Effector CD4-positive, alpha-beta T cell (primary cell): Measurements from ENCODE around the gene ODC1.

Source experiments
- DNase-seq: peaks from one replicate; pipeline ENCODE4 v3.0.0-alpha.2; 2020

The ODC1 gene

DNA sequence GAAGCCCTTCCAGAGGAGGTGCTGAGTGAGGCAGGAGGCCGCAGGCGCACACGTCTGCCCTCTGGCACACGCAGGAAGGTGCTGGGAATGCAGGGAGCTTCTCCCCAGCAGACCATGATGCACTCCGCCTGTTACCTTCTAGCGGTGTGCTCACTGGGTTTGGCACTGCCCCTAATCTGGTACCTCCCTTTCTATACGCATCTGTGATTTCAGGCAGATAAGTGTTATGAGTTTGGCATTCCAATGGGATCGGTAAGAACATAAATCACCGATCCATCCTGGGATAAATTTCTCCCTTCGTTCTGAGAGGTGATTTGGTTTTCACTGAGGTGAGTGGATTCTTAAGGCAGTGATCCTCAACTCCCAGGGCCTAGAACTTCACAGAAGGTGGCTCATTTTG lies 34.6 kb downstream of the ODC1 start:
- DNase-seq = no peak

- DNase-seq = no peak
Measured at GRCh38 chr2:10412380-10412779, 35.7 kb downstream of the ODC1 start.

GRCh38 chr2:10411557-10411956 lies 36.6 kb downstream of the ODC1 start:
- DNase-seq = no peak

GRCh38 chr2:10410823-10411437 lies 37.2 kb downstream of the ODC1 start:
- no peak for DNase-seq

- DNase-seq = no peak
Measured at GRCh38 chr2:10410001-10410822, 37.9 kb downstream of the ODC1 start.

- DNase-seq = peak; percentile 77
Measured at GRCh38 chr2:10408649-10409579, 39.2 kb downstream of the ODC1 start.

DNA sequence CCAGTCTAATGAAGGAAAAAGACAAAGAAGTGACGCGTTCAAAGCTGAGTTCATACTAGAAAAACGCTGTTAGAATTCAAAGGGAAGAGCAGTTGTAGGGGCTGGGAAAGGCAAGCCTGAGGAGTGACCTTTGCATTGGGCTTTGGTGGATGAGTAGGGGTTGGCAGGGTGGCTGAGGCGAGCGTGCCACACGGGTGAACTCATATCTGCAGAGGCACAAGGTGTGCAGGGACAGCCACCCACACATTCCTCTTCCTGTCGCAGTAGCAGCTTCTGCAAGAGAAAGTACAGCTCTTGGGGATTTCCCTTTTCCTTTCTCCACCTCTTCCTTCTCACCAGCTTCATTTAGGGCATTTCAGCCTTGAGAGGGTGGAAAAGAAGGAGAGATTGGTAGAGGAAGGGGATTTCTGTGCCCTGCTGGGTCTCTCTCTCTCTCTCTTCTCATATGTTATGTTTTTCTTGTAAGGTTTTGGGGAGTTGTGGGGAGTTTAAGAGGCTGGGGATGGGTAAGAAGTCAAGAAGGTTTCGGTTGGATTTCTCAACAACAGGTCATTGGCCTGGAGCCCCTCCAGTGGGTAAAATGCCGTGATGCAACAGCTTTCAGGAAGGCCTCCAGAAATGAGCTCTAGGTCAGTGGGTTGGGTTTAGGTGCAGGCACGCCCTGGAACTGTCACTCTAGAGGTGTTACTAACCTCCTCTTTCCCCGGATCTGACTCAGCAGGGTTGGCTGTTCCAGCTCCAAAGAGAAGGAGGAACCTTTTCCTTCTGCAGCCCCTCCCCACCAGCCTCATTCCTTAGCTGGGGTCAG lies 40.1 kb downstream of the ODC1 start:
- peak; percentile 41 for DNase-seq

- no peak for DNase-seq
Measured at GRCh38 chr2:10407432-10407831, 40.7 kb downstream of the ODC1 start.

GRCh38 chr2:10406491-10407188 lies 41.5 kb downstream of the ODC1 start:
- DNase-seq = no peak

GRCh38 chr2:10406016-10406415 lies 42.1 kb downstream of the ODC1 start:
- no peak for DNase-seq

DNA sequence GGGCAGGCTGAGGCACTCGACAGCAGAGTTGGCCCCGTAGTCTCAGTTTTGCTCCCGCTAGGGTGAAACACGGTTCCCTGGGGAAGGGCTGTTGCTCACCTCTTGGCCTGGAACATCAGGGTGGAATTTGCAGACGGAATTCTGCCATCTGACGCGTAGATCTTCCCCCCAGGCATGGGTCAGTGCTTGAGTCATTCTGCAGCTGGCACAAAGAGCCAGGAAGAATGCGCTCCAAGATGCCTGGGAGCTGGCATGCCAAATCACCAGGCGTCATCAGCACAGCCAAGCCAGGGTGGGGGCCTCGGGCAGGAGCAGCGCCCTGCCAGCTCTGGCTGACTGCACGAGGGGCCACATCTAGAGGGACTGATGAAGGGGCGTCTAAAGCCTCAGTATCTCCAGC lies 42.7 kb downstream of the ODC1 start:
- DNase-seq = no peak

DNA sequence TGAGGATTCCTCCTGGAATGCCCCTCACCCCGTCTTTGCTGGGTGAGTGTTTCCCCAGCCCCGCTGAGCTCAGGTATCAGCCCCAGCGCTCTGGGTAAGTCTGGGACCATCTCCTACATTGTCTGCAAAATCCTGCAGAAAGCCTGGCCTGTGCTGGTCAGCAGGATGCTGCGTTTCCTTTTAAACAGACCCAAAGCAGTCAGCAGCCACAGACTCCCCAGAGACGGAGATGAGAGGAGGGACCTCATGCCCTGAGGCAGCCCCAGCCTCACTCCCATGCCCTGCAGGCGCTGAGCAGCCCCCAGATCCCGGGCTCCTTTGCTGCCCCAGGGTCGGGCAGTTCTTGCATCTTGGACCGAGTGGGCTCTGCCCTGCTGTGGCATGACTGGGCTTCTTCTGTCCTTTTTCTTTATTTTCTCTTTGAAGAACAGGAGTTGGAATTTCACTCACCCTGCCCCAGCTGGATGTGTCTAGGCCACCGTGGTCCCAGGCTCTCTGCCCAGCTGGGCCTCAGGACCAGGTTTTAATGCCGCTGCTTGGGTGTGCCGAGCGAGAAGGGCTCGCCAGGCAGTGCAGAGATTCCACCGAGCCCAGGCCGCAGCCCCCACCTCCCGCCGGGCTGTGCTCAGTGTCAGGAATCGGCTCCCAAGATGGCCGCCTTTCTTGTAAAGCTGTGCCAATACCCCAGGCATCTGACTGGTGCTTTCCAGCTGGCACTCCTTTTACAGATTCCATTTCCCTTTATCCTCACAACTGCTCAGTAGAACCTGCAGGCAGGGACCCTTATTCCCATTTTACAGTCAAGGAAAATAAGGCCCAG lies 43.6 kb downstream of the ODC1 start:
- DNase-seq = no peak

DNA sequence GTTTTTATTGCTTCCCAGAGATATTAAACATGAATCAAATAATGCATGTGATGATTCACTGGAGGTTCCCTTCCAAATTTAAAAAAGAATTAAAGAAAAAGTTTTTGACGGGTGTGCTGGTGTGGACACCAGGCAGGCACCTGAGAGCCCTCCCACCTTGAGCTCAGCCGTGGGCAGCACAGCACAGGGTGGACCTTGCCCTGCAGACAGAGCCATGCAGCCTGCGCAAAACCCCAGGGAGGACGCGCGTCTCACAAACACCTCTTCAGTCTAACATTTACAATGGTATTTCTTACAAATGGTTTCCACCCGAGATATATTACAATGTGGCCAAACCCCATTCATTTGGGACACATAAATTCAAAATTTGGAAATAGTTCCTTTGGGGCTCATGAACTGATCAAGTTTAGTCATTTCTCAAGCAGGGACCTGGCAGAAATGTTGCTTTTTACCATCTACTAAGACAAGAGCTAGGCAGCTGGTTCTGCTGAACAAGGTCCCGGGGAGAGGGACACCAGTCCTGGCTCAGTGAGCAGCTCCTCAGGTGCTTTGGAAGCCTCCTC lies 45.4 kb downstream of the ODC1 start:
- no peak for DNase-seq

GRCh38 chr2:10402062-10402585 lies 46.0 kb downstream of the ODC1 start:
- DNase-seq = no peak

DNA sequence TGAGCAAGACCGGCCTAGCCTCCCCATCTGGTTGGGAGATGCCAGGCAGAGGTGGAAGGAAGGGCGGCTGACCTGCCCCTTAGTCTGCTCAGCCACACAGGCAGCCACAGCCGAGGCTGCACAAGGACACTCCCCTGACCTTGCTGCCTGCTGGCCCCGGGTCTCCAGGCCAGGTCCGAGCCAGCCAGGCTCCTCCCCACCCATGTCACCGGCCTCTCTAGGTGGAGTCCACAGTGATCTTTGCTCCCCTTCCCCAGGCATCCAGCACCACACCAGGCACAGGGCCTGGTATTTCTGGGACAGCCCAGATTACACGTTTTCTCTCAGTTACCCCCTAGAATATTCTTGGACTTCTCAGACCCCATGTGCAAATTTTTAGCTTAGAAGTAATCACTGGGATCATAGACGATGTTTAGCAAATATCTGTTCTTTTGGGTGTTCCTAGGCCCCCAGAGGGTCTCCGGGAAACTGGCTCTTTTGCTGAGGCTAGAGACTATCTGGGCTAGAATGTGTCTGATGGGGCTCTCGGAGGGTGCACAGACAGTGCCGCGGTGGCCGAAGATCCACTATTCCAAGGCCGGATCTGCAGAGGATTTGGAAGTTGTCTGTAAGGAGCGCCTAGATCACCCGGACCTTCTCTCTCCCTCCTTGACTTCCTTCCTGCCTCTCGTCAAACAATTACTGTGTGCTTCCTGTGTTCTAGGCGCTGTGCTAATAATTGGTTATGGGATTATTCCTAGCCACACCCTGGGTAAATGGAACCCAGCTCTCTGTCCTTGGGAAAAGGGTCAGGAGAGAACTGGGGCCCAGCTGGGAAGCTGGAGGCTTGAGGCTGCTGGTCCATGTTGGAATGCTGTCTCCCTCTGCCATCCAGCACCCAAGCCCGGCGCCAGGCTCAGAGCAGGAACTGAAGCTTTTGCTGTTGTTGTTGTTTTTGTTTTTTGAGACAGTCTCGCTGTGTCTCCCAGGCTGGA lies 46.9 kb downstream of the ODC1 start:
- DNase-seq = no peak

DNA sequence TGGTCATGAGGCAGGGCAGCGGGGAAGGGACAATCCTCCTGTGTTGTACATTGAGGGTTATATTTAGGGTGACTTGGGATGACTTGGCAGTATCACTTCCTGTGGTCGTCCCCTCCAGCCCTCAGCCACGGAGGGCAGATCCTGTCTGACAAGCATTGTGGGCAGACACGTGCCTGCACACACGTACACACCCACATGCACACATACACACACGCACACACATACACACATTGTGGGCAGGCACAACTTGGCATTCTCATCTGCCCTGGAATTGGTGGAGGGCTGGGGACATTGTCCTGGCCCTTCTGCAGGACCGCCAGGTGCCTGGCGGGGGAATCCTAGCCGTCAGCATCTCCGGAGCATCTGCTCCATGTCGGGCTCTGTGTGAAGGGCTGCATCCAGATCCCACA lies 47.6 kb downstream of the ODC1 start:
- DNase-seq = no peak

DNA sequence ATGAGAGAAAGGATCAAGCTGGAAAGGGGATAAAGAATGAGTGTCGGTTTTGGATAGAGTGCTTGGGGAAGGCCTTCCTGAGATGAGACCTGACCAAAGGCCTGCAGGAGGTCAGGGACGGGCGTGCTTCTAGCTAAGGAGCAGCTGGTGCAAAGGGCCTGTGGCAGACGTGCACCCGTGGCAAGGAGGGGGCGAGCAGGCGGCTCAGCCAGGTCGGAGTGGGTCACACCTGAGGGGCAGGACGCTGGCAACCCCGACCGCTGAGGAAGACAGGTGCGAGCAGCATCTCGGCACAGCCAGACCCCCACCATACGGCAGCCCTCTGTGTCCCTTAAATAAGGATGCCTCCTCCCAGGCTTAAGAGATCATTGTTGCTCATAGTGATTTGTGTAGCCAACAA lies 48.1 kb downstream of the ODC1 start:
- DNase-seq = no peak

DNA sequence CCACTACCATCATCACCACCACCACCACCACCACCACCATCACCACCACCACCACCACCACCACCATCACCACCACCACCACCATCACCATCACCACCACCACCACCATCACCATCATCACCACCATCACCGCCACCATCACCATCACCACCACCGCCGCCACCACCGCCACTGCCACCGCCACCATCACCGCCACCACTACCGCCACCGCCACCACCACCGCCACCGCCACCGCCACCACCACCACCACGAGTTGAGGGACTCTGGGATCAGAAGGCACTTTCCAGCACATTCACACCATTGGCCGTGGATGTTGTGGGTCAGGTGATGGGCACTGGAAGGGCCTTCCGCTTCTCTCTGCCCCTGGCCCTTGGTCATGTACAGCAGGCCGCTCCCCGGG lies 48.8 kb downstream of the ODC1 start:
- DNase-seq = no peak

- DNase-seq = no peak
Measured at GRCh38 chr2:10398496-10398895, 49.6 kb downstream of the ODC1 start.
